GM21526 (cell line): ENCODE results near the gene HOXD10.

Experiments used
- ATAC-seq: cut with Tn5 transposase; IDR thresholded peaks from one replicate; pipeline ENCODE4 v1.9.1; 2021; ENCODE audit warnings: moderate library complexity; ENCODE audit not compliant: unreplicated experiment, low FRiP score

HOXD10 gene

GRCh38 chr2:176105730-176106580 is 10.6 kb upstream of the HOXD10 start:
- no peak for ATAC-seq

DNA sequence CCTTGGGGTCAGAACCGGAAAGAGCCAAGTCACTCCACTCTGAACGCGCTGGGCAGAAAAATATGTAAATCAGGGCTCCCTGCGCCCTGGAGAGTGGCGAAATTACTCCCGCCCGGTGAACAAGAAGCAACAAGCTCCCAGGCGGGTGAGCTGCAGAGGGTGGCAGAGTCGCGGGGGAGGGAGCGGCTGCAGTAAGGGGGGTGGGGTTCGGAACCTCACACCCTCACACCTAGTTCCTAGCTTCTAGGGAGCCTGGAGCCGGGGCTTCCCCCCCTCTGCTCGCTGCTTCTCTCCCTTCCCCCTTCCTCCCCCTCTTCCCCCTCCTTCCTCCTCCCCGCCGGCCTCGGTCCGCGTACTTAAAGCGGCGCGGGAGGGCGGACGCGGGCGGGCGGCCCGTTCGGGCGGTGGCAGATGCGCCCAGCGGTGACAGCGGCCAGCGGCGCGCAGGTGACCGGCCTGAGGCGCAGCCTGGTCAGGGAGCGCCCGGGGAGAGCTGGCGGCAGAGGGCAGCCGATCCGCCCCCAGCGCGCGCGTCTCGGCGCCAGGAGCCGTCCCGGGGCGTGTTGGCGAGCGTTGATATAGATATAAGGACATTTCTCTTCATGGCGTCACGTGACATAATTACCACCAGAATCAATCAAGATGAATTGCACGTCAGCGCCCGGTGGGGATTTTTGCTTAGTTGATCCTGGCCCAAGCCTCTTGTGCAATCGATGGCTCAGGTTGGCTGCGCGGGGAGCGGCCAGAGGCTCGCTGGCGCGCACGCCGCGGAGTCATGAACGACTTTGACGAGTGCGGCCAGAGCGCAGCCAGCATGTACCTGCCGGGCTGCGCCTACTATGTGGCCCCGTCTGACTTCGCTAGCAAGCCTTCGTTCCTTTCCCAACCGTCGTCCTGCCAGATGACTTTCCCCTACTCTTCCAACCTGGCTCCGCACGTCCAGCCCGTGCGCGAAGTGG is 9.7 kb upstream of the HOXD10 start, which contains the start of gene HOXD11:
HOXD11 (plus strand) TSS at position 700 of the 959 bp plus-strand sequence; CDS start at position 776, 76 bp downstream.
- ATAC-seq: no peak

DNA sequence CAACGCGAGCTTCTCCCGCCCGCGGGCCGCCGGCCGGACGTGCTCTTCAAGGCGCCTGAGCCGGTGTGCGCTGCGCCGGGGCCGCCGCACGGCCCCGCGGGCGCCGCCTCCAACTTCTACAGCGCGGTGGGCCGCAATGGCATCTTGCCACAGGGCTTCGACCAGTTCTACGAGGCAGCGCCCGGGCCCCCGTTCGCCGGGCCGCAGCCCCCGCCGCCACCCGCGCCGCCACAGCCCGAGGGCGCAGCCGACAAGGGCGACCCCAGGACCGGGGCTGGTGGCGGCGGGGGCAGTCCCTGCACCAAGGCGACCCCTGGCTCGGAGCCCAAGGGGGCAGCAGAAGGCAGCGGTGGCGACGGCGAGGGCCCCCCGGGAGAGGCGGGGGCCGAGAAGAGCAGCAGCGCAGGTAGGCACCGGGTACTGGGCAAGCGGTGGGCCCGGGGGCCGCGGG is 8.8 kb upstream of the HOXD10 start:
- ATAC-seq: no peak

GRCh38 chr2:176109192-176109901 is 7.2 kb upstream of the HOXD10 start:
- no peak for ATAC-seq

GRCh38 chr2:176109946-176110345 is 6.6 kb upstream of the HOXD10 start:
- no peak for ATAC-seq

GRCh38 chr2:176110415-176111308 is 5.9 kb upstream of the HOXD10 start:
- ATAC-seq: no peak

- ATAC-seq: no peak
Observed at GRCh38 chr2:176111309-176111663, 5.3 kb upstream of the HOXD10 start.

DNA sequence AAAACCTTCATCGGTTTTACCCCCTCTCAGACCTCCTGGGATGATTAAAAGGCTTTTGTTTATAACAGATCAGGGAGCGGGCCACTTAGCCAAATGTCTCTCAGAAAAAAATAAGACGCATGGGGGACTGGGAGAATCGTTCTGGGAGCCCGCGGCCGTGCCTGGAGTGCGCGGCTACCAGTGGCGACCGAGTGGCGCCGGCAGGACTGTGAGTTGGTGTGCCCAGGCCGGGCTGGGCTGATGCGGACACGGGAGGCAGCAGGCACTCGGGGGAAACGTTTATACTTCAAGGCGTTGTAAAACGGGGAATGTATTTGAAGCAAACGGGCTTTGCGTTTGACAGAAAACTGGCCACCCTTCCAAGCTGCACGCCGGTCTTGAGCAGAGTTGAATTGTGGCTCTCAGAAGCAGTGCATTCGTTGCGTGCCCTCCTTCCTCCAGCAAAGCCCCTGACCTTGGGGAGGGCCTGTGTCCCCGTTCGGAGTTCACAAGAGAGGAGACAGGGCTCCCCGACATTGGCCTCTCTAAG is 4.7 kb upstream of the HOXD10 start:
- no peak for ATAC-seq

GRCh38 chr2:176112375-176113302 is 3.9 kb upstream of the HOXD10 start:
- no peak for ATAC-seq

DNA sequence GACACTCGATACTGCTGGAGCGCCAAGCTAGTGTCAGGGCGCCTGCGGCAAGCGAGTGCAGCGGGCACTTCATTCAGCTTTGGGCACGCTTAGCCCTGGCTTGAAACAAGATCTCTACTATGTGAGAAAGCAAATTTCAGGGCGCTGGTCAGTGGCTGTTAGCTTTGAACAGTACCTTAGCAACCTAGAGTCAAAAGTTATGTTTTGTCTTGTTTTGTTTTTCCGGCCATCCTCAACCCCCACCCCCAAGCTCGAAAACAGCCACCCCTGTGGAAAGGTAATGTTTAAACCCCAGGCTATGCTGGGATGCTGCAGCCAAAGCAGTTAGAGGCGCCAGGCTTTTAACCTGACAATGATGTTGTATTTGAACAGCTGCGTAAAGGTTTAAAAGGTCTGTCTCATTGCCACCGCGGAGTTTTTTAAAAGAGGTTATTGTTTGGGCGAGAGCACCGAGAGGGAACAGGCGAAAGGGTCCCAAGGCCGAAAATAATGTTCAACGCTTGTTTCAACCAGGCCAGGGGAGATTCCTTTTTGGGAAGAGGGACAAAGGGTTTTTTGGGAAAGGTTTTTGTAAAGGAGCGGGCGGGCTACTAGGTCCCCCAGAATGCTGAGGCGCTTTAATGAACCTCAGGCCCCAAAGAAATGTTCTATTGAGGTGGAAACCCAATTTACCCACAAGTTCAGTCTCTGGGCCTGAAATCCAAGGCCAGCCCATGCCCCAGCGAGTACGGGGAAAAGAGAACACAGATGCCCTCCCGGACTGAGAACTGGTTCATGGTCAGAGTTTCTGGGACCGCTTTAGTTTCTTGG is 2.3 kb upstream of the HOXD10 start:
- no peak for ATAC-seq

DNA sequence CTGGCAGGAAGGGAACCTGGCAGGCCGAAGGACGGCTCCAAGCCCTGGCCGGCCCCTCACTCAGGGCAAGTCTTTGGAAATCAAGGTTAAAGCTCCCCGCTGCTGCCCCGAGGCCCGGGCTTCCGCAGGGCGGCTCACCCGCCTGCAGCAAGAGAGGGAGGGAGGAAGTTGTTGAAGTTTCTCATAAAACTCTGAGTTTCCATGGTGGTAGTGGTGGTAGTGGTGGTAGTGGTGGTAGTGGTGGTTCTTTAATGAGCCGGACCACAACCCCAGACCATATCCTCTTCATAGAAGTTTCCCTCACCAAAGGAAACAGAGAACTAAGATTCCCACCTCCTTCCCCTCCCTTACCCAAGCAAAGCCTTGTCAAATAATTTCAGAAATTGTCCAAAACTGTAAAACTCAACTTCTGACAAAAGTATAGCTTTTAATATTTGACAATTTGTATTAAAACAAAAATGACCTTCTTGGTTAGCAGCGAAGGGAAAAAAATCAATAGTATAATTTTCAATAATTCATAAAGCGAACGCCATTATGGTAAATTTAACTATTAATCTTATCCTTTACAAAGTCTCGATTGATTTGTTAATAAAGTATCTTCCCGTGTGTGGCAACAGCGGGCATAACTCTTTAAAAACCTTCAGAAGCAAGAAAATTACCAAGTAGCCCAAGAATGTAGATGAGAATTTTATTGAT is 1.5 kb upstream of the HOXD10 start:
- no peak for ATAC-seq

GRCh38 chr2:176117162-176117822 is 714 bp downstream of the HOXD10 start:
- ATAC-seq: no peak

DNA sequence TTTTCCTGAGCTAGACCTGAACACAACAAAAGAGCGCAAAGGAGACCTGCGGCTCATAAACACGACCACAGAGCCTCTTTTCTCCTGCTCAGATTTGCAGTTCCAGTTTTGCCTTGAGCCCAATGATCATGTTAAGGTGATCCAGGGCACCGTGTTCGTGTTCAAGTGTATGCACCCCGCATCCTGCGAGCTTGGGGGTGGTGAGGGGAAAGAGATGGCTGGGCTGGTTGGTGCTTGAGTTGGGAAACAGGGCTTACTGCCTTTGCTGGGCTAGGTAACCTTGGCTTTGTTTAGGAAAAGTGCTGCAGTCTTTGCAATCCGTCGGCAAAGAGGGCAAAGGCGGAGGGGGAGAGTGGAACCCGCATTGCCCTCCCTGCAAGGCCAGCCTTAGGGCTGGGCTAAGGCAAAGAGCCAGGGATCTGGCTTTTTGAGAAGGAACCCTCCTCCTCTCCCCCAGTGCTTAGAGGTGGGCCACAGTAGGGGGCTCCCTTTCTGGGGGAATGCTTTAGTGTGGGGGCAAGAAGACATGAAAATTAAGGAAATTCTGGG is 1.3 kb downstream of the HOXD10 start:
- no peak for ATAC-seq

DNA sequence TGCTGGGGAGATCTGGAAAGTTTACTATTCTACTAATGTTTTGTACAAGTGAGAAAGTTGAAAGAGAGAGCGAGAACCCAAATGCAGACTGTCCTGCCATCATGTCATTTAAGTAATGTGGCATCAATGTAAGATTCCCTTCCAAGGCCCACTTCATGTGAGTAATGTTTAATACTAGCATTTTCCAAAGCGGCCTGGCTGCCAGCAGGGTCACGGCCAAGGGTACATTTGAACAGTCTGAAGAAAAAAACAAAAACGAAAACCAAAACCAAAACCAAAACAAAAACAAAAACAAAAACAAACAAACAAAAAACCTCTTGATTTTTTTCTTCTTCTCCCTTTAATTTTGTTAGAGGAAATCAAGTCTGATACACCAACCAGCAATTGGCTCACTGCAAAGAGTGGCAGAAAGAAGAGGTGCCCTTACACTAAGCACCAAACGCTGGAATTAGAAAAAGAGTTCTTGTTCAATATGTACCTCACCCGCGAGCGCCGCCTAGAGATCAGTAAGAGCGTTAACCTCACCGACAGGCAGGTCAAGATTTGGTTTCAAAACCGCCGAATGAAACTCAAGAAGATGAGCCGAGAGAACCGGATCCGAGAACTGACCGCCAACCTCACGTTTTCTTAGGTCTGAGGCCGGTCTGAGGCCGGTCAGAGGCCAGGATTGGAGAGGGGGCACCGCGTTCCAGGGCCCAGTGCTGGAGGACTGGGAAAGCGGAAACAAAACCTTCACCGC is 2.2 kb downstream of the HOXD10 start:
- no peak for ATAC-seq

DNA sequence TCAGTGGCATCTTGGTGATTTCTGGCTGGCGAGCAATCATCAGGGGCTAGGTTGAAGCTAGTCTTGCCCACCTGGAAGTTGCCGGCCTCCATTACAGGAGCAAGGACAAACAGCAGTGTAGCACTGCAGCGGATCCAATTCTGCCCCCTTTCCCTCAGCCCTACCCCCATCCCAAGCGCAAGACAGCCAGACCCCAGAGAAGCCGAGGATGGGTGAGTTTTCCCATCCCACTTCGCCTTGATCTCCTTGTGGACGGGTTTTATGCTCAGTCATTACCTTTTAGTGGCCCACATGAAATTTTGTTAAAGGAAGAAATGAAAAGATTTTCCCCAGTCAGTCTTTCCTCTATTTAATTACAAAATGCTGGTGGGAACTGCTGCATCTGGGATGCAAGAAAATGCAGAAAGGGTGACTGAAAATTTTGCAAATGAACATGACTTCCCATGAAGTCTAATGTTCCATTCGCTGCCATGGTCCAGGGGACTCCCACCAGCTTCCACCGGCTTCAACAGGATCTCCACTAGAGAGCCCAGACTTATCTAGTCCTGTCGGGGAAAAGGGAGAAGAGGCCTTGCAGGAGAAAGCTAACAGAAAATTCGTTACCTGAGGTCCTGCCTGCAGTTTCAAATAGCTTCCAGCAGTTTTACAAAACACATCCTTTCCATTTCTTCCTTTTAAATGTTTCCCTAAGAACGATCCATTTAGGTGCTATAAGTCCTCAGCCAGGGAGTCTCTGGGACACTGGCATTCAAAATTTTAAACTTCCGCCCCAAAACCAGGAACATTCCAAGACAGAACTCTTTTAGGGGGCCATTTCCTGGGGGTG is 4.0 kb downstream of the HOXD10 start:
- ATAC-seq: no peak
